ENCODE data around the gene SHCBP1L. TPM values are rescaled to one million over a fixed set of nuclear protein-coding genes. Genes with fewer than 3 reads are reported as not detected.

Gene SHCBP1L
- total and polyA plus RNA-seq, 9 donors: not detected

GRCh38 chr1:182985876-182986275 is 32.9 kb upstream of the SHCBP1L start:
- WGBS, 3 donors: 67 to 80% (median 73%) methylated on average over 1 of the region's 1 CpG
- TF ChIP-seq EP300 (IDR thresholded peaks at IDR 0.05) (no peak), POLR2A (IDR thresholded peaks at IDR 0.05) (no peak), CTCF (IDR thresholded peaks at IDR 0.05) (no peak)
- no peak overlapping the region for H3K4me3 ChIP-seq
- H3K9me3 ChIP-seq: no peaks in the 10 kb centered on the region
- H3K4me1 ChIP-seq (ENCODE audit: insufficient read depth): no peaks in the 10 kb centered on the region
- H3K27me3 ChIP-seq: no peaks in the 10 kb centered on the region
- no peak overlapping the region for H3K27ac ChIP-seq
- DNase-seq: no peak
- intact Hi-C loops (cut with DNase I): no loop called here
- H3K36me3 ChIP-seq: no peaks in the 10 kb centered on the region

- no peaks in the 10 kb centered on the region for H3K27me3 ChIP-seq
- WGBS, 3 donors: 100% methylated on average over 1 of the region's 1 CpG
- intact Hi-C loops (cut with DNase I): no loop called here
- H3K36me3 ChIP-seq: no peaks in the 10 kb centered on the region
- H3K27ac ChIP-seq: no peak overlapping the region
- H3K9me3 ChIP-seq: no peaks in the 10 kb centered on the region
- TF ChIP-seq EP300 (IDR thresholded peaks at IDR 0.05) (no peak), CTCF (IDR thresholded peaks at IDR 0.05) (no peak), POLR2A (IDR thresholded peaks at IDR 0.05) (no peak)
- no peak overlapping the region for H3K4me3 ChIP-seq
- DNase-seq: no peak
- no peaks in the 10 kb centered on the region for H3K4me1 ChIP-seq (ENCODE audit: insufficient read depth)
Observed at GRCh38 chr1:182984621-182985020, 31.7 kb upstream of the SHCBP1L start.

GRCh38 chr1:182984138-182984537 is 31.2 kb upstream of the SHCBP1L start:
- no peak overlapping the region for H3K27ac ChIP-seq
- no peaks in the 10 kb centered on the region for H3K36me3 ChIP-seq
- no peaks in the 10 kb centered on the region for H3K27me3 ChIP-seq
- no peaks in the 10 kb centered on the region for H3K9me3 ChIP-seq
- intact Hi-C loops (cut with DNase I): no loop called here
- WGBS, 3 donors: 94 to 96% (median 96%) methylated on average over 7 of the region's 7 CpGs
- H3K4me1 ChIP-seq (ENCODE audit: insufficient read depth): no peaks in the 10 kb centered on the region
- TF ChIP-seq CTCF (IDR thresholded peaks at IDR 0.05): no peak
- no peak for TF ChIP-seq EP300 (IDR thresholded peaks at IDR 0.05)
- no peak for DNase-seq
- H3K4me3 ChIP-seq: no peak overlapping the region

DNA sequence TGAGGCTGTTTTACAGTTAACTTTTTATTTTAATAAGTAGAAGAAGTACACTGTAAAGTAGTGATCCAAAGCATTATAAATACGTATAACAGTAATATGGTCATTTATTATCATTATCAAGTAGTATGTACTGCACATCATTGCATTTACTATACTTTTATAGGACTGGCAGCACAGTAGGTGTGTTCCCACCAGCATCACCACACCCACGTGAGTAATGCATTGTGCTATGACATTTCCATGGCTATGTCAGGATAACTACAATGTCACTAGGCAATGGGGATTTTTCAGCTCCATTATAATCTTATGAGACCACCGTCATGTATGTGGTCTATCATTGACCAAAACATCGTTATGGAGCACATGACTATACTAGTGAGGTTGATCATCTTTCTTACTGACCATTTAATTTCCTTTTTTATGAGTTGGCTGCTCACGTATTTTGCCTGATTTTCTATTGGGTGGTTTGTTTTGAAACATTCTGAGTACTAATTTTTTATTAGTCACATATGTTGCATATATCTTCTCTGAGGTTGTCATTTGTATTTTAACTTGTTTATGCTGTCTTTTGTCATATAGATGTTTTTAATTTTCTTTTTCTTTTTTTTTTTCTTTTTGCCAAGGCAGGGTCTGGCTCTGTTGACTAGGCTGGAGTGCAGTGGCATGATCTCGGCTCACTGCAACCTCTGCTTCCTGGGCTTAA is 25.3 kb upstream of the SHCBP1L start:
- no peaks in the 10 kb centered on the region for H3K4me1 ChIP-seq (ENCODE audit: insufficient read depth)
- H3K9me3 ChIP-seq: no peaks in the 10 kb centered on the region
- TF ChIP-seq EP300 (IDR thresholded peaks at IDR 0.05) (no peak), POLR2A (IDR thresholded peaks at IDR 0.05) (no peak), CTCF (IDR thresholded peaks at IDR 0.05) (no peak)
- H3K36me3 ChIP-seq: no peaks in the 10 kb centered on the region
- H3K27ac ChIP-seq: no peak overlapping the region
- 88 to 92% (median 90%) methylated on average over 6 of the region's 6 CpGs for WGBS, 3 donors
- DNase-seq: no peak
- no peaks in the 10 kb centered on the region for H3K27me3 ChIP-seq
- intact Hi-C loops (cut with DNase I): no loop called here
- no peak overlapping the region for H3K4me3 ChIP-seq

Measured in ovary (tissue), 9 donors.